HL-60 (cell line): ENCODE measurements around the gene CORIN.

Experiments used
- DNase-seq, 2 experiments: peaks; one replicate each; pipeline ENCODE4 v3.0.0-alpha.2; 2010 to 2020; ENCODE audit warnings: low read depth in 1 of 2, low spot score in 1 of 2
- H3K27ac ChIP-seq: fragments of 250-450 bp; sonication (Bioruptor Pico); replicated peaks from 2 replicates; pipeline ENCODE4 v1.5.1; 2020; ENCODE audit warnings: mild to moderate bottlenecking, moderate library complexity
- H3K27me3 ChIP-seq: fragments of 250-450 bp; sonication (Bioruptor Pico); 2 replicates; pipeline ENCODE4 v1.5.1; 2021; ENCODE audit warnings: mild to moderate bottlenecking, moderate library complexity; ENCODE audit not compliant: insufficient read depth, poor library complexity, severe bottlenecking
- H3K4me3 ChIP-seq: replicated peaks from 2 replicates; pipeline ENCODE4 v1.5.1; 2011; ENCODE audit warnings: mild to moderate bottlenecking, control low read depth, low read length; ENCODE audit not compliant: insufficient read depth
- GABPA ChIP-seq: IDR thresholded peaks from 2 replicates; pipeline ENCODE4 v1.6.1; 2012; ENCODE audit warnings: low read depth
- POLR2AphosphoS5 ChIP-seq: IDR thresholded peaks from 2 replicates; pipeline ENCODE4 v1.6.1; 2012; ENCODE audit warnings: low read depth
- SPI1 ChIP-seq: IDR thresholded peaks from 2 replicates; pipeline ENCODE4 v1.6.1; 2012; ENCODE audit warnings: low read depth, mild to moderate bottlenecking, borderline replicate concordance
- TF ChIP-seq, protein P1 (sequence below): IDR thresholded peaks from one replicate; pipeline ENCODE4 v1.5.1; 2011; ENCODE audit warnings: low read length, control low read depth, inconsistent platforms; ENCODE audit not compliant: insufficient read depth
- TF ChIP-seq, protein P2 (sequence below): IDR thresholded peaks from 2 replicates; pipeline ENCODE4 v1.6.1; 2012; ENCODE audit warnings: low read depth; ENCODE audit not compliant: insufficient replicate concordance

The CORIN gene

DNA sequence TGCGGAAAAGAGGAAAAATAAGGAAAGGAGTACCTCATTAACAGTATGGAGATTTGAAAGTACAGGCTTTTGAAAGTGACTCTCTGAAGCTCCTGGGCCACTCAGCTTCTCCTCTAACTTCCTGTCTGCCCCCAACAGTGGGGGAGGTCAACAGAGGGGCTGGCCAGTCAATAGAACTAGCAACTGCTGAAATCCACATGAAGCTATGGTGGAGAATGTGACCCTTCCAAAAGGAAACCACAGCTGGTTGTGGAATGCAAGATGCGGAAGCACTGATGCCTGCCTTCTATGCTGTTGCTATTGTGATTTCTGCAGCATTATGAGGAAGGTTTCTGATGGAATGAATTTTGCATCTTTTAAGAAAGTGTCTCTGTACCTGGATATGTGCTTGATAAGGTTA is 2.4 kb downstream of the CORIN start:
- H3K4me3 ChIP-seq: no peak overlapping the region

DNA sequence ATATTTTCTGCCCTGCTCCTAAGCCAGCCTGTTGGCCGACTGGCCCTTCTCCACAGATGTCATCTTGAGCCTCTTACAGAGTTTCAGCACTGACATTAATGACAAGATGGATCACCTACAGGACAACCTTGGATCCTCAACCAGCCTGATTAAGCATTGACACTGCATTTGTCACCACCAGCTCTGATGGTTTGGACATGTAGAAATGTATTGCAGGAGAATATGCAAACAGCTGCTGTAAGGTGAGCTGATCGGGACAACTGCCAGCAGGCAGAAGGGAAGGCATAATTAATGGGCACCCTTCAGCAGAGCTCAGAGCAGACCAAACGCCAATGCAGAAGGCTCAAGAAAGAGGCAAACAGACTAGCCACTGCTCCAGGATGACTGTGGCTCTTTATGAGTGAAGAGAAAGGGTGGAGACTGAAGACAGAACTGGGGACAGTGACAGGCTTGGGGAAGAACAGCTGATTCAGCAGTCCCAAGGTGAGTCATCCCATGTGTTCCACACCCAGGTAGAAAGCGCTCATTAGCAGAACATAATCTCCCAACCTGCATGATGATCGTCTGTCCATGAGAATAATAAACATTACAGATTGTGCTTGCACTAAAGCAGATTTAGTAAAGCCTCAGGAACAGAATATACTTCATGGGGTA is 6.7 kb downstream of the CORIN start:
- Histone ChIP-seq H3K4me3 (no peak overlapping the region), H3K27me3 (no peaks in the 10 kb centered on the region), H3K27ac (no peak overlapping the region)
- no peak for DNase-seq
- TF ChIP-seq SPI1: no peak
- TF ChIP-seq, protein P1, sequence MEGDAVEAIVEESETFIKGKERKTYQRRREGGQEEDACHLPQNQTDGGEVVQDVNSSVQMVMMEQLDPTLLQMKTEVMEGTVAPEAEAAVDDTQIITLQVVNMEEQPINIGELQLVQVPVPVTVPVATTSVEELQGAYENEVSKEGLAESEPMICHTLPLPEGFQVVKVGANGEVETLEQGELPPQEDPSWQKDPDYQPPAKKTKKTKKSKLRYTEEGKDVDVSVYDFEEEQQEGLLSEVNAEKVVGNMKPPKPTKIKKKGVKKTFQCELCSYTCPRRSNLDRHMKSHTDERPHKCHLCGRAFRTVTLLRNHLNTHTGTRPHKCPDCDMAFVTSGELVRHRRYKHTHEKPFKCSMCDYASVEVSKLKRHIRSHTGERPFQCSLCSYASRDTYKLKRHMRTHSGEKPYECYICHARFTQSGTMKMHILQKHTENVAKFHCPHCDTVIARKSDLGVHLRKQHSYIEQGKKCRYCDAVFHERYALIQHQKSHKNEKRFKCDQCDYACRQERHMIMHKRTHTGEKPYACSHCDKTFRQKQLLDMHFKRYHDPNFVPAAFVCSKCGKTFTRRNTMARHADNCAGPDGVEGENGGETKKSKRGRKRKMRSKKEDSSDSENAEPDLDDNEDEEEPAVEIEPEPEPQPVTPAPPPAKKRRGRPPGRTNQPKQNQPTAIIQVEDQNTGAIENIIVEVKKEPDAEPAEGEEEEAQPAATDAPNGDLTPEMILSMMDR: no peak
- no peak for TF ChIP-seq GABPA
- TF ChIP-seq POLR2AphosphoS5: no peak
- TF ChIP-seq, protein P2, sequence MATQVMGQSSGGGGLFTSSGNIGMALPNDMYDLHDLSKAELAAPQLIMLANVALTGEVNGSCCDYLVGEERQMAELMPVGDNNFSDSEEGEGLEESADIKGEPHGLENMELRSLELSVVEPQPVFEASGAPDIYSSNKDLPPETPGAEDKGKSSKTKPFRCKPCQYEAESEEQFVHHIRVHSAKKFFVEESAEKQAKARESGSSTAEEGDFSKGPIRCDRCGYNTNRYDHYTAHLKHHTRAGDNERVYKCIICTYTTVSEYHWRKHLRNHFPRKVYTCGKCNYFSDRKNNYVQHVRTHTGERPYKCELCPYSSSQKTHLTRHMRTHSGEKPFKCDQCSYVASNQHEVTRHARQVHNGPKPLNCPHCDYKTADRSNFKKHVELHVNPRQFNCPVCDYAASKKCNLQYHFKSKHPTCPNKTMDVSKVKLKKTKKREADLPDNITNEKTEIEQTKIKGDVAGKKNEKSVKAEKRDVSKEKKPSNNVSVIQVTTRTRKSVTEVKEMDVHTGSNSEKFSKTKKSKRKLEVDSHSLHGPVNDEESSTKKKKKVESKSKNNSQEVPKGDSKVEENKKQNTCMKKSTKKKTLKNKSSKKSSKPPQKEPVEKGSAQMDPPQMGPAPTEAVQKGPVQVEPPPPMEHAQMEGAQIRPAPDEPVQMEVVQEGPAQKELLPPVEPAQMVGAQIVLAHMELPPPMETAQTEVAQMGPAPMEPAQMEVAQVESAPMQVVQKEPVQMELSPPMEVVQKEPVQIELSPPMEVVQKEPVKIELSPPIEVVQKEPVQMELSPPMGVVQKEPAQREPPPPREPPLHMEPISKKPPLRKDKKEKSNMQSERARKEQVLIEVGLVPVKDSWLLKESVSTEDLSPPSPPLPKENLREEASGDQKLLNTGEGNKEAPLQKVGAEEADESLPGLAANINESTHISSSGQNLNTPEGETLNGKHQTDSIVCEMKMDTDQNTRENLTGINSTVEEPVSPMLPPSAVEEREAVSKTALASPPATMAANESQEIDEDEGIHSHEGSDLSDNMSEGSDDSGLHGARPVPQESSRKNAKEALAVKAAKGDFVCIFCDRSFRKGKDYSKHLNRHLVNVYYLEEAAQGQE: no peak

More for the DNA sequence above, 2.4 kb downstream of the CORIN start:
- Histone ChIP-seq H3K27me3 (no peaks in the 10 kb centered on the region), H3K27ac (no peak overlapping the region)
- no peak for DNase-seq
- TF ChIP-seq, protein P2: no peak
- TF ChIP-seq POLR2AphosphoS5: no peak
- TF ChIP-seq SPI1: no peak
- TF ChIP-seq GABPA: no peak
- TF ChIP-seq, protein P1: no peak

DNA sequence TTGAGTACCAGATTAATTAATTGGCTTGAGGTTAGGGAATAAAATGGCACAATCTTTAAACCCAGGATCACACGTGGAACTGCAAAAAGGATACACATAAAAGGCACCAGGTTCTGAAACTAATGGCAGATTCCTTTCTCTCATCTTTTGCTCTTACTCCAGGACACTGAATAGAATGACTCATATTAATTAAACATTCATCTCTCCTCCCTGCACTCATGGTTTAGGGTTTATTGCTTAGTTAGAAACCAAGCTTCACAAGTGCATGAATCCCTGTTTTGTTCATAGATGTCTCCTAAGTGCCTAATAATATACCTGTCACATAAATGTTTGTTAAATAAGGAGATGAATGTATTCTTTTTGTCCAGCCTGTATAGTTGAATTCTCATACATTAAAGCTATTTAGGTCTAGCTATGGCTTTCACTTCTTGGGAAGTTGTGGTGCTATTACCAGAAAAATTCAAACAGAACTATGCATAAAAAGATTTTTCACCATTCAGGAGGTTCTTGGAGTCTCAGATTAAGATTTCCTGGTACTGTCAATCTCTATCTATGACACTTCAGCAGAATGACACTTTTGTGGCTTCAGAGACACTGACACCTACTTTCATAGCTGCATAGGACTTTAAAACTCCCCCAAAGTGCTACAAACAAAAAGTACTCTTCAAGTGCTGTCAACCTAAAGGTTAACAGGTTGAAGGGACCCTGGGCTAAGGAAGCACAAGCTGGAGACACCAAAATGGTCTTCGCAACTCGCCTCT is 7.4 kb downstream of the CORIN start:
- no peak for TF ChIP-seq POLR2AphosphoS5
- H3K4me3 ChIP-seq: no peak overlapping the region
- H3K27me3 ChIP-seq: no peaks in the 10 kb centered on the region
- no peak overlapping the region for H3K27ac ChIP-seq
- no peak for DNase-seq

DNA sequence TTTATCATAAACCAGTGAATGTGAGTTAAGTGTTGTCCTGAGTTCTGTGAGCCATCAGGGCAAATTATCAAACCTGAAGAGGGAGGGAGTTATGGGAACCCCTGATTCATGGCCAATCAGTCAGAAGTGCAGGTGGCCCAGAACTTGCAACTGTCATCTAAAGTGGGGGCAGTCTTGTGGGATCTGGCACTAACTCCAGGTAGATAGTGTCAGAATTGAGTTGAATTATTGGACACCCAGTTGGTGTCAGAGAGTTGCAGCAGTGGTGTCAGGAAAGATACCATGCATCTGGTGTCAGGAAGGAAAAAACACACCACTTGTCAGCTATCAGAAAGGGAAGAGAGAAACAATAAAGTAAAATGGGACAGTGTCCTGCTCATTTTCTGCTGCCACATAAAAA is 8.4 kb downstream of the CORIN start:
- DNase-seq: no peak

More for the DNA sequence above, 8.4 kb downstream of the CORIN start:
- Histone ChIP-seq H3K27me3 (no peaks in the 10 kb centered on the region), H3K4me3 (no peak overlapping the region), H3K27ac (no peak overlapping the region)
- TF ChIP-seq, protein P2: no peak
- TF ChIP-seq POLR2AphosphoS5 (no peak), GABPA (no peak), SPI1 (no peak)
- TF ChIP-seq, protein P1: no peak
